ENCODE data around the gene ARHGEF11.
A peak's percentile ranks its signal among the peaks of the same experiment; 100 is the strongest.

Gene ARHGEF11

GRCh38 chr1:156998840-156999500 lies 46.6 kb downstream of the ARHGEF11 start:
- no peak for DNase-seq

GRCh38 chr1:156998301-156998700 lies 47.2 kb downstream of the ARHGEF11 start:
- DNase-seq: no peak

GRCh38 chr1:156995412-156995811 lies 50.1 kb downstream of the ARHGEF11 start:
- no peak for DNase-seq

GRCh38 chr1:156994277-156994676 lies 51.3 kb downstream of the ARHGEF11 start:
- DNase-seq: no peak

DNA sequence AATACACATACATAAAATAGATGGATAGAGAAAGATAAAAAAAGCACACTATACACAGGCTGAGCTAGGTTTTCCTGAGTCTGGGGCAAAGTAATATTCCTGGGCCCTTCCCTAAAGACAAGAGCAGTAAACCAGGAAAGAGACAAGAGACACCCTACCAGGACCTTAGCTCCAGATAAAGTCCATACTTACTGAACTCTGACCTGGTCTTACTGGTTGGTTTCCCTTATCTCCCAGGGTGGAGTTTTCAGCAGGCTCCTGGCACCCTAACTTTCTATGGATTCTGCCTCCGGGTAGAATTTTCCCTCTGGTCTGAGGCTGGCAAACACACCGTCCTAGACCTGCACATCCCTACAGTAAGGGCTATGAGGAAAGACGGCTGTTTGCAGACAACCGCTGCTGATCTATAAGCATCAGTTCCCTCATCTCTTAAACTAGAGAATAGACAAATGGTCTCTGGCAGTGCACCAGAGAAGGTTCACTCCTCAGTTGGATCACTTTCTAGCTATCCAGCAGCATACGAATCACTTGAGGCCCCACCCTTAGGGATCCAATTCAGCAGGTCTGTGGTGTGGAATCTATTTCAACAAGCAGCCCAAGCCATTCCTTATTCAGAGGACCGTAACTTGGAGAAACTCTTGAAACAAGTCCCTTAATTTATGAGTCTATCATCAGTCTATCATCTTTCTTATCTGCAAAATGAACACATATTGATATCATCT lies 52.0 kb downstream of the ARHGEF11 start:
- no peak for DNase-seq

DNA sequence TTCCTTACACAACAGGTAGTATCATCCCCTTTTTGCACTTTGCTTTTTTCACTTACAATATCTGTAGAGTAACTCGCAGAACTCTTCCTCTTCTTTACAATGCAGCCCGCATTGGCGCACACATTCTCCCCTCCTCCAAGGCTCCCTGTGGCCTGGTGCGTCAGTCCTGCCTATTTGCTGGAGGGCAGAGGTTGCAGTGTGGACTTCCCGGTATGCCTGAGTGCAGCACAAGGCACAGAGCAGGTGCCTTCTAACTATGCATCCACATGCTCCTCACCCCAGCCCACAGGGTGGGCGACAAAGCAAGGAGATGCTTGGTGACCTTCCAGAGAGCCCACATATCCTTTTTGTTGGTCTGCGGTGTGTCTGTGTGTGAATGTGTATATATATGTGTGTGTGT lies 53.3 kb downstream of the ARHGEF11 start:
- DNase-seq: no peak

- no peak for DNase-seq
These were observed 57.8 kb downstream of the ARHGEF11 start for GRCh38 chr1:156987715-156988114.

GRCh38 chr1:156980551-156980950 lies 65.0 kb downstream of the ARHGEF11 start:
- no peak for DNase-seq

DNA sequence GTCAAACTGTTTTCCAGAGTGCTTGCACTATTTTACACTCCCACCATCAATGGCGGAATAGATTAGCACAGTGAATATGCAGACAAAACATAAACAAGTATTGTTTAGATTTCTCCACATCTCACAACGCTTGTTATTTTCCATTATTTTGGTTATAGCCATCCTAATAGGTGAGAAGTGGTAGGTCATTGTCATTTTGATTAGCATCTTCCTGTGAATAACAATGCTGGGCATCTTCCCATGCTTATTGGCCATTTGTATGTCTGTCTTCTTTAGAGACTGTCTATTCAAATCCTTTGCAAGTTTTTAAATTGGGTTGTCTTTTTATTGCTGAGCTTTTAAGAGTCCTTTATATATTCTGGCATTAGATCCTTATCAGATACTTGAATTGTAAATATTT lies 70.5 kb downstream of the ARHGEF11 start:
- DNase-seq: no peak

GRCh38 chr1:156973417-156973816 lies 72.1 kb downstream of the ARHGEF11 start:
- no peak for DNase-seq

- DNase-seq: no peak
These were observed 75.5 kb downstream of the ARHGEF11 start for GRCh38 chr1:156970017-156970416.

DNA sequence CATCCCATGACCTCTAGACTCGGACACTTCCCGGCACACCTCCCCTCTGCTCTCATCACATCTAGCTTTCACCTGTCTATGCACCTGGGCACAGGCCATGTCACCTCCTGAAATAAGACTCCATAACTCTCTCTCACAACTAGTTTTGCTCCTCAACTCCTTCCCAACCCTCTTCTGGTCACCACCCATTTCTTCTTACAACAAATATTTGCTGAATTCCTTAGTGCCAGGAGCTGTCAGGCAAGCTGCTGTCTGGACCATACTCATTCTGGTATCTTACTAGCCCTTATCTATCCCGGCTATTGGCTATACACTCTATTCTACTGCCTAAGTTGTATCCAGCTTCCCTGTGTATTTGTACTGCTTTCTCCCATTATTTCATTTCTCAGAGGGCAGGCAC lies 76.0 kb downstream of the ARHGEF11 start:
- no peak for DNase-seq

DNA sequence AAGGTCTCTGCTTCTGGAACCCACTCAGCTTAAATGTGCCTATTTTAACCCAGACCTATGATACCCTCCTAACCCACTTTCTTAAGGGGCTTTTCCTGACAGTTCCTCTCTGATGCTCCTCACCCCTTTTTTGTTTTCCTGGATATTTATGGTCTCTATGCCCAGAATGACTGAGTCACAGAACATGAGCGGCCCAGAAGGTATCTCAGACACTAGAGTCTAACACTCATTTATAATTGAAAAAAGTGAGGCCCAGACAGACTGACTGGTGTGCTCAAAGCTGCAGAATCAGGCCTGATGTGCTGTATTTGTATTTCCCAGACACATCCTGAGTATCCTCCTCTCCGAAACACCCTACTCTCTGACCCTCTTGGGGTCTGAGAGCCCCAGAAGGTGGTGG lies 81.1 kb downstream of the ARHGEF11 start:
- DNase-seq: no peak

DNA sequence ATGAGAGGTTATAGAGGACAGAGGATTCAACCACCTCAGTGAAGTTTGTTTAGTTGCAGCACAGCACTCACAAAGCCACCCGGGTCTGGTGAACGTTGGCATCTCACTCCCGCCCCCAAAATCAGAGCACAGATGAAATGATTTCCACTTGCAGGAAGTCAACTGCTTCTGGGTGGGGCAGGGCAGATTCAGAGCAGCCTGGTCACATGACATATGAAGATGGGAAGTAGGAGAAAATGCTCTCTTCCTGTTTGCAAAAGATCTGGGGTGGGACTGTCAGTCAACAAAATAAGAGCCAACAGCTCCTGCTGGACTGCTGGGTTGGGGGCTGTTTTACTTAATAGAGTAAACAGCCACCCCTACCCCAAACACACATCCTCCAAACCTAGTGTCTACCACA lies 81.9 kb downstream of the ARHGEF11 start:
- DNase-seq: no peak

DNA sequence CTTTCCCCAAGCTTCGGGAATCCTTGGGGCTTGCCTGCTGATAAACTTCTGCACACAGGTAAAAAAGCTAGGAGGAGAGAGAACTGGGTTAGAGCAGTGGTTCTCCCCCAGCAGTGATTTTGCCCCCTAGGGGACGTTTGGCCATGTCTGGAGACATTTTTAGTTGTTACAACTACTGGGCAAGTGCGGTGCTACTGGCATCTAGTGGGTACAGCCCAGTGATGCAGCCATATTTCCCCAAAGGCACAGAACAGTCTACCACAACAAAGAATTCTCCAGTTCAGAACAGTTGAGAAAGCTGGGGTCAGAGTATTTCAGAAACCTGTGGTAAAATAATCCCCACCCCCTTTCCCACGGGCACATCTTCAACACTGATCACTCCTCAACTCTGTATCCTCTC lies 83.8 kb downstream of the ARHGEF11 start:
- no peak for DNase-seq

DNA sequence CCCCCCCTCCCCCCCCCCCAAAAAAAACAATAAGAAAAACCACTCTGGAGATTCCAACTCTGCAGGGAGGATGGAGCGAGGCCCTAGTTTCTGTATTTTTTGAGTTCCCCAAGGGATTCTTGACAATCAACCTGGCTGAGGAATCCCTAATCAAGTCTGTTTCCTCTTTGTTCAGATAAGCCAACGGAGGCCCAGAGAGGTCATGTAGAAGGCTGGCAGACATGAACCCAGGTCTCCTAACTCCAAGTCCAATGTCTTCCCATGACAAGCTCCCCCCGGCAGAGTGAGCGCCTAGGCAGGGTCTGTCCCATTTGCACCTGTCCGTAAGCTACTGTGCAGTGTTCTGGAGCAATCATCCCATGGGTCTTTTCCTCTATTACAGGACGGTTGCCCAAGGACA lies 85.6 kb downstream of the ARHGEF11 start:
- DNase-seq: no peak

GRCh38 chr1:156959414-156959813 lies 86.1 kb downstream of the ARHGEF11 start:
- peak; percentile 87 to 97 for DNase-seq

GRCh38 chr1:156958247-156958714 lies 87.3 kb downstream of the ARHGEF11 start:
- DNase-seq: no peak

GRCh38 chr1:156957634-156958033 lies 87.9 kb downstream of the ARHGEF11 start:
- DNase-seq: no peak

DNA sequence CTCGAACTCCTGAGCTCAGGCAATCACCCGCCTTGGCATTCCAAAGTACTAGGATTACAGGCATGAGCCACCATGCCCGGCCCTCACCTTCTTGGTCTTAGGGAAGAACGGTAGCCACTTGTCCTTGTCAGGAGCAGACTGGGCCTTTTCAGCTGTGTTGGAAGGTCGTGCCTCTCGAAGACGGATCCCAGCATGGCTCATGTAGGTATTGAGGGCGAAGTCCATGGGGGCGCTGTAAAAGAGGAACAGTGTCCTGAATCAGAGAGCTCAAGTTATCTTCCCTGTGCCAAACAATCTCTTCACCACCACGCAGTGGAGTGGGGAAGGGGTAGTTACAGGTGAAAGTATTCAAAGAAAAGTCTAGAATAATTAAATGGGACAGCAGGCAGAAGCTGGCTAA lies 89.2 kb downstream of the ARHGEF11 start:
- no peak for DNase-seq

- no peak for DNase-seq
These were observed 92.0 kb downstream of the ARHGEF11 start for GRCh38 chr1:156953571-156953970.

- no peak for DNase-seq
These were observed 94.2 kb downstream of the ARHGEF11 start for GRCh38 chr1:156951371-156951770.

DNA sequence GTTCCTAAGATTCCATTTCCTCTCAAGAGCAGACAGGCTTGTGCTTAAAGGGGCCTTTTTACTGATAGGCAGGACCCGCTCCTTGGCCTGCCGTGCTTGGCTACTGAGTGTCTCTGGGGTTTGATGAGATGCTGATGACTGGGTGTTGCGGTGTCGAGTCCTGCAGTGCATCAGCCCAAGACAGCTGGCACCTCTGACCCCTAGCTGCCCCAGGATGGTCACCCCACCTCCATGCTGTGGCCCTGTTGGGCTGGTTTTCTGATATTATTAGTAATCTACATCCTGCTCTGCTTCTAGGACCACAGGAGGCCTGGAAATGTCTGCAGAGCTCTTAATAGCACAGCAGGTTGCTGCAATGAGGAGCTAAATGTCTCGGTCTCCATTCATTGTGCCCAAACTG lies 96.4 kb downstream of the ARHGEF11 start:
- no peak for DNase-seq

DNA sequence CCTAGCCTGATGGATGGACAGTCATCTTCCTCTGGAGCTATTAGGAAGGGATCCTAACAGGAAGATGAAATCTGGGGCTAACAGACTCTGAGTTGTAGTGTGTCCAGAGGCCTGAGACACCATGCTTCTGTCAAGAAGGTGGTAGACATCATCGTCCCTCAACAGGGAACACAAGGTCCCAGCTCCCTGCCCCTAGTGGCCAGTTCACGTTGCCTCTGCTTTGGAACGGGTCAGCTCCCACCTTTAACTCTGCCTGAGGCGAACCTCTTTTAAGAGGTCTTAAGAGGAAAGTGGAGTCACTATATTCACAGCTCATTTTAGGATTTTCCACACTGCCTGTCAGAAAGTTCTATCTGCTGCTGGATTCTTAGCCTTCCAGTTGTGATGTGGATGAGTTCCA lies 96.8 kb downstream of the ARHGEF11 start:
- DNase-seq: no peak

Data from NCI-H187 (cell line).